Ishikawa (cell line): ENCODE data around the gene PCDHB6.

ENCODE experiments used
- CEBPB ChIP-seq: IDR thresholded peaks from 2 replicates; pipeline ENCODE4 v1.6.1; 2012
- EP300 ChIP-seq: IDR thresholded peaks from 2 replicates; pipeline ENCODE4 v1.6.1; 2012; ENCODE audit warnings: borderline replicate concordance
- TEAD4 ChIP-seq: IDR thresholded peaks from 2 replicates; pipeline ENCODE4 v1.6.1; 2012

GRCh38 chr5:141135718-141136266 lies 14.1 kb upstream of the PCDHB6 start:
- no peak for TF ChIP-seq TEAD4
- no peak for TF ChIP-seq CEBPB
- TF ChIP-seq EP300 = no peak
